Stimulated activated naive CD8-positive, alpha-beta T cell treated with anti-CD3 and anti-CD28 coated beads, Interleukin-15, Interleukin-2, amounts not matched to agents 100 ng/mL and 50 ng/mL, for 24 hours (primary cell): ENCODE data around the gene BLOC1S4.
"Not testable (repeated sequence)": the region's sequence is repeated elsewhere in the genome, so short reads cannot be mapped to it uniquely, and the experiment has no call there.

Experiments
- H3K27ac Mint-ChIP-seq: one replicate; pipeline ENCODE4 v1.8.0; 2021; ENCODE audit warnings: mild to moderate bottlenecking, mixed read lengths
- H3K27me3 Mint-ChIP-seq: one replicate; pipeline ENCODE4 v1.8.0; 2021; ENCODE audit warnings: mixed read lengths
- H3K36me3 Mint-ChIP-seq: one replicate; pipeline ENCODE4 v1.8.0; 2021; ENCODE audit warnings: low read depth, mixed read lengths
- H3K4me1 Mint-ChIP-seq: one replicate; pipeline ENCODE4 v1.8.0; 2021; ENCODE audit warnings: low read depth, mixed read lengths
- H3K4me3 Mint-ChIP-seq: one replicate; pipeline ENCODE4 v1.8.0; 2021; ENCODE audit warnings: mild to moderate bottlenecking, mixed read lengths
- H3K9me3 Mint-ChIP-seq: one replicate; pipeline ENCODE4 v1.8.0; 2021; ENCODE audit warnings: mixed read lengths

BLOC1S4 gene

GRCh38 chr4:6753103-6753560 lies 37.2 kb downstream of the BLOC1S4 start:
- no peak overlapping the region for H3K4me3 Mint-ChIP-seq

GRCh38 chr4:6753891-6754290 lies 37.9 kb downstream of the BLOC1S4 start:
- Mint-ChIP-seq H3K4me3 (no peak overlapping the region), H3K27me3 (no peaks in the 10 kb centered on the region), H3K36me3 (no peaks in the 10 kb centered on the region), H3K27ac (no peak overlapping the region), H3K4me1 (peaks cover 8% of the 10 kb centered on the region), H3K9me3 (no peaks in the 10 kb centered on the region)

More at GRCh38 chr4:6753103-6753560, 37.2 kb downstream of the BLOC1S4 start:
- H3K4me1 Mint-ChIP-seq: peaks cover 8% of the 10 kb centered on the region
- no peaks in the 10 kb centered on the region for H3K9me3 Mint-ChIP-seq
- H3K27ac Mint-ChIP-seq: no peak overlapping the region
- no peaks in the 10 kb centered on the region for H3K36me3 Mint-ChIP-seq
- no peaks in the 10 kb centered on the region for H3K27me3 Mint-ChIP-seq

GRCh38 chr4:6754481-6755087 lies 38.6 kb downstream of the BLOC1S4 start:
- no peak overlapping the region for H3K4me3 Mint-ChIP-seq
- peaks cover 8% of the 10 kb centered on the region for H3K4me1 Mint-ChIP-seq
- H3K9me3 Mint-ChIP-seq: no peaks in the 10 kb centered on the region
- H3K27ac Mint-ChIP-seq: no peak overlapping the region
- no peaks in the 10 kb centered on the region for H3K36me3 Mint-ChIP-seq
- no peaks in the 10 kb centered on the region for H3K27me3 Mint-ChIP-seq

- peaks cover 8% of the 10 kb centered on the region for H3K4me1 Mint-ChIP-seq
- H3K27ac Mint-ChIP-seq: no peak overlapping the region
Observed at GRCh38 chr4:6755088-6755753, 39.2 kb downstream of the BLOC1S4 start.

GRCh38 chr4:6756345-6756744 lies 40.4 kb downstream of the BLOC1S4 start:
- H3K27me3 Mint-ChIP-seq, H3K36me3 Mint-ChIP-seq, H3K9me3 Mint-ChIP-seq, H3K4me3 Mint-ChIP-seq, H3K4me1 Mint-ChIP-seq, H3K27ac Mint-ChIP-seq: not testable (repeated sequence)

More at GRCh38 chr4:6755088-6755753, 39.2 kb downstream of the BLOC1S4 start:
- Mint-ChIP-seq H3K36me3 (no peaks in the 10 kb centered on the region), H3K9me3 (no peaks in the 10 kb centered on the region), H3K4me3 (no peak overlapping the region), H3K27me3 (no peaks in the 10 kb centered on the region)

- no peak overlapping the region for H3K4me3 Mint-ChIP-seq
- no peak overlapping the region for H3K27ac Mint-ChIP-seq
- no peaks in the 10 kb centered on the region for H3K4me1 Mint-ChIP-seq
- no peaks in the 10 kb centered on the region for H3K9me3 Mint-ChIP-seq
- no peaks in the 10 kb centered on the region for H3K27me3 Mint-ChIP-seq
- H3K36me3 Mint-ChIP-seq: no peaks in the 10 kb centered on the region
Observed at GRCh38 chr4:6758728-6759127, 42.8 kb downstream of the BLOC1S4 start.

- no peak overlapping the region for H3K27ac Mint-ChIP-seq
- H3K27me3 Mint-ChIP-seq: no peaks in the 10 kb centered on the region
- H3K4me3 Mint-ChIP-seq: no peak overlapping the region
- no peaks in the 10 kb centered on the region for H3K36me3 Mint-ChIP-seq
- peaks cover under 1% of the 10 kb centered on the region for H3K4me1 Mint-ChIP-seq
- no peaks in the 10 kb centered on the region for H3K9me3 Mint-ChIP-seq
Observed at GRCh38 chr4:6760865-6761264, 44.9 kb downstream of the BLOC1S4 start.

- H3K36me3 Mint-ChIP-seq: no peaks in the 10 kb centered on the region
- no peak overlapping the region for H3K4me3 Mint-ChIP-seq
- no peaks in the 10 kb centered on the region for H3K27me3 Mint-ChIP-seq
- no peaks in the 10 kb centered on the region for H3K9me3 Mint-ChIP-seq
- no peak overlapping the region for H3K27ac Mint-ChIP-seq
- peaks cover 6% of the 10 kb centered on the region for H3K4me1 Mint-ChIP-seq
Observed at GRCh38 chr4:6761649-6762615, 46.0 kb downstream of the BLOC1S4 start.

GRCh38 chr4:6763330-6763851 lies 47.4 kb downstream of the BLOC1S4 start:
- Mint-ChIP-seq H3K36me3 (no peaks in the 10 kb centered on the region), H3K27me3 (no peaks in the 10 kb centered on the region), H3K9me3 (no peaks in the 10 kb centered on the region), H3K4me3 (no peak overlapping the region), H3K27ac (no peak overlapping the region), H3K4me1 (peaks cover 9% of the 10 kb centered on the region)

- Mint-ChIP-seq H3K4me3 (no peak overlapping the region), H3K4me1 (peaks cover 22% of the 10 kb centered on the region), H3K36me3 (no peaks in the 10 kb centered on the region), H3K27ac (no peak overlapping the region), H3K9me3 (no peaks in the 10 kb centered on the region), H3K27me3 (no peaks in the 10 kb centered on the region)
Observed at GRCh38 chr4:6764976-6765620, 49.1 kb downstream of the BLOC1S4 start.

- Mint-ChIP-seq H3K27me3 (no peaks in the 10 kb centered on the region), H3K4me3 (no peak overlapping the region), H3K36me3 (no peaks in the 10 kb centered on the region), H3K4me1 (peaks cover 22% of the 10 kb centered on the region), H3K27ac (no peak overlapping the region), H3K9me3 (no peaks in the 10 kb centered on the region)
Observed at GRCh38 chr4:6765703-6766102, 49.7 kb downstream of the BLOC1S4 start.
